ENCODE measurements around the gene DEDD. TPM values are rescaled to one million over a fixed set of nuclear protein-coding genes. Genes with fewer than 3 reads are reported as not detected.

The DEDD gene
- total and polyA plus RNA-seq, 2 experiments from 2014 or later, result 22.8 to 35.3 TPM

DNA sequence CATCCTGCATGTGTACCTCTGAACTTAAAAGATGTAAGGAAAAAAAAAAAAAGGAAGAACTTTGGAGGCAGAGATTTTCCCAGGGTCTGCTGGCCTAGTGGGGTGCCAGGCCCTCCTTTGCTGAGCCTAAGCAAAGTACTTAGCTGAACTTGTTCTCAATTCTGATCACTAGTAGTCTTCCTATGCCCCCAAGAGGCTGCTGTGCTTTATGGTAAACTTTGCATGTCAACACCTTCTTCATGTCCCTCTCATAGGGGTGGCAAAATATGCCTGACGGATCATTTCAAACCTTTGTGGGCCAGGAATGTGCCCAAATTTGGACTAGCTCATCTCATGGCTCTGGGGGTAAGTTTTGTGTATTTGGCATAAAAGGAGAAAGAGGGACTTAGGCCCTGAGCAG lies 25.4 kb upstream of the DEDD start (continued):
- no peak for TF ChIP-seq REST (IDR thresholded peaks at IDR 0.05; ENCODE audit: unreplicated experiment)
- no peak for TF ChIP-seq ZNF331 (CRISPR knock-in tag; IDR thresholded peaks at IDR 0.05; ENCODE audit: low read depth)

- Histone ChIP-seq H4K20me1 (replicated peaks; ENCODE audit: insufficient read depth) (no peaks in the 10 kb centered on the region), H3K4me3 (peak within 1 kb of the TSS; percentile 60), H3F3A (replicated peaks; ENCODE audit: low read depth) (peaks cover 14% of the 10 kb centered on the region; the same call in 1 of the 2 replicates), H3K9me2 (ENCODE audit: insufficient read depth) (no peaks in the 10 kb centered on the region), H3K27me3 (ENCODE audit: insufficient read depth) (no peaks in the 10 kb centered on the region), H3K4me2 (peak within 1 kb of the TSS; percentile 76), H3K79me2 (replicated peaks; ENCODE audit: insufficient read depth) (0 out of 2 replicates have a peak, but pooled peaks cover 9% of the 10 kb centered on the region), H3K27ac (ENCODE audit: low read depth) (peak within 1 kb of the TSS; percentile 97), H2AFZ (peak within 1 kb of the TSS; percentile 96), H3K4me1 (ENCODE audit: insufficient read depth) (peaks cover 10% of the 10 kb centered on the region), H3K36me3 (ENCODE audit: insufficient read depth) (no peaks in the 10 kb centered on the region; the same call in 1 of the 2 replicates)
- H3K4me3 Mint-ChIP-seq, result peak within 1 kb of the TSS; percentile 97
- peak; percentile 54; the same call in 1 of the 2 replicates for TF ChIP-seq CREB1 (CRISPR knock-in tag; IDR thresholded peaks at IDR 0.05; ENCODE audit: low read depth)
- TF ChIP-seq ZNF114 (CRISPR knock-in tag; IDR thresholded peaks at IDR 0.05), result no peak
- peak; percentile 69 for TF ChIP-seq POLR2AphosphoS5 (IDR thresholded peaks at IDR 0.05; ENCODE audit: low read depth)
- TF ChIP-seq JUNB (IDR thresholded peaks at IDR 0.05; ENCODE audit: unreplicated experiment), result no peak
- TF ChIP-seq, protein P1, sequence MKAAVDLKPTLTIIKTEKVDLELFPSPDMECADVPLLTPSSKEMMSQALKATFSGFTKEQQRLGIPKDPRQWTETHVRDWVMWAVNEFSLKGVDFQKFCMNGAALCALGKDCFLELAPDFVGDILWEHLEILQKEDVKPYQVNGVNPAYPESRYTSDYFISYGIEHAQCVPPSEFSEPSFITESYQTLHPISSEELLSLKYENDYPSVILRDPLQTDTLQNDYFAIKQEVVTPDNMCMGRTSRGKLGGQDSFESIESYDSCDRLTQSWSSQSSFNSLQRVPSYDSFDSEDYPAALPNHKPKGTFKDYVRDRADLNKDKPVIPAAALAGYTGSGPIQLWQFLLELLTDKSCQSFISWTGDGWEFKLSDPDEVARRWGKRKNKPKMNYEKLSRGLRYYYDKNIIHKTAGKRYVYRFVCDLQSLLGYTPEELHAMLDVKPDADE (IDR thresholded peaks at IDR 0.05), result peak; percentile 62
- no peak for TF ChIP-seq CTCF (conservative IDR thresholded peaks at IDR 0.05; ENCODE audit: low read depth in 2 of 2)
- no peak for TF ChIP-seq STAT1 (IDR thresholded peaks at IDR 0.05; ENCODE audit: unreplicated experiment)
- peaks cover 4% of the 10 kb centered on the region for H3K27me3 Mint-ChIP-seq (ENCODE audit: insufficient read depth, low read depth, poor library complexity)
- H3K9me3 Mint-ChIP-seq, result no peaks in the 10 kb centered on the region
- ATAC-seq (peak; percentile 96), DNase-seq (ENCODE audit: low spot score) (peak; percentile 94)
- H3K27ac Mint-ChIP-seq, result peak within 1 kb of the TSS; percentile 100
- H3K4me1 Mint-ChIP-seq, result peaks cover 12% of the 10 kb centered on the region; the same call in 2 of the 3 replicates
- H3K36me3 Mint-ChIP-seq (ENCODE audit: low read depth), result peaks cover 18% of the 10 kb centered on the region
Observed at GRCh38 chr1:161153682-161154337, 21.3 kb upstream of the DEDD start, which contains the start of gene UFC1. Gene UFC1 (plus strand): TSS chr1:161153978. CDS start chr1:161153998, 20 bp downstream.
